Neural crest cell (in vitro differentiated cells): ENCODE results near the gene PHOX2B. TPM values are rescaled to one million over a fixed set of nuclear protein-coding genes. Genes with fewer than 3 reads are reported as not detected.

Source experiments
- DNase-seq: peaks from one replicate; pipeline ENCODE4 v3.0.0; 2021; ENCODE audit warnings: low read depth, mixed read lengths, low spot score
- H3K27ac Mint-ChIP-seq: one replicate; pipeline ENCODE4 v1.8.0; 2021; ENCODE audit warnings: mild to moderate bottlenecking, mixed read lengths; ENCODE audit not compliant: unreplicated experiment
- H3K27me3 Mint-ChIP-seq: 2 replicates; pipeline ENCODE4 v1.8.0; 2021; ENCODE audit warnings: low read depth, mild to moderate bottlenecking, mixed read lengths
- H3K36me3 Mint-ChIP-seq: 2 replicates; pipeline ENCODE4 v1.8.0; 2021; ENCODE audit warnings: low read depth, mild to moderate bottlenecking, mixed read lengths
- H3K4me1 Mint-ChIP-seq: 2 replicates; pipeline ENCODE4 v1.8.0; 2021; ENCODE audit warnings: mixed read lengths
- H3K4me3 Mint-ChIP-seq: one replicate; pipeline ENCODE4 v1.8.0; 2021; ENCODE audit warnings: mild to moderate bottlenecking, mixed read lengths
- H3K9me3 Mint-ChIP-seq: 2 replicates; pipeline ENCODE4 v1.8.0; 2021; ENCODE audit warnings: mixed read lengths
- total RNA-seq: library from RNA; stranded (reverse); gene quantifications from 2 replicates; pipeline ENCODE4 v1.2.1, GENCODE V29; 2021
- TF ChIP-seq, protein P1 (sequence below): fragments of 200-600 bp; sonication (generic); conservative IDR thresholded peaks from 2 replicates; pipeline ENCODE4 v1.5.0; 2021; ENCODE audit warnings: antibody characterized with exemption, mild to moderate bottlenecking

The PHOX2B gene
- total RNA-seq, 1 donor from 2014 or later = 28.4 TPM

DNA sequence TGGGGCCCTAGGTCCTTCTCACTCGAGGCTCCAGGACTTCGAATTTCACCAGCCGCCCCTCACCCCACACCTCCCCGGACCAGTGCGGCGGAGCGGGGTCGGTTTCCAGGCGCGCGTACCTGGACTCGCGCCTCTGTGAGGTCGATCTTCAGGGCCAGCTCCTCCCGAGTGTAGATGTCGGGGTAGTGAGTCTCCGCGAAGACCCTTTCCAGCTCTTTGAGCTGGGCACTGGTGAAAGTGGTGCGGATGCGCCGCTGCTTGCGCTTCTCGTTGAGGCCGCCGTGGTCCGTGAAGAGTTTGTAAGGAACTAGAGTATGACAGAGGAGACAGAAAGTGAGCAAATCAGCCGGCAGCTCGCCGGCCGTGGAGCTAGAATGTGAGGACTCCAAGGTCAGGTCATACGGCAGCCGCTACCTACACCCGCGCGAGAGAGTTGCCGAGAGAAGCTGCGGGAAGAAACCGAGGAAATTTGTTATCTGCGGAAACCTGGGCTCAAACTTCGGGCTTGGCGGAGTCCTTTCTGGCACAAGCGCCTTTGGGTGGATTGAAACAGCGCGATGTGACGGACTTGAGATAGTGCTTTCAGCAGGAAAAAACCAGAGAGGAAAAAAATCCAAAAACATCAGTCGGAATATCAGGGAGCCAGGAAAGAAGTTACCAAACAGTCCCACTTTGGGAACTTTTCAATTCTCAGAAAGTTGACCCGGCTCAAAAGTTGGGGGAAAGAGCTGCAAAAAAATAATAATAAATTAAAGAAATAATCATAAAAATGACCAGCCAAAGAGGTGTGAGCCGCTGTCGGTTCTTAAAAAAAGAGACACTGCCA lies 1.1 kb downstream of the PHOX2B start:
- no peaks in the 10 kb centered on the region for H3K9me3 Mint-ChIP-seq
- DNase-seq = no peak
- TF ChIP-seq, protein P1, sequence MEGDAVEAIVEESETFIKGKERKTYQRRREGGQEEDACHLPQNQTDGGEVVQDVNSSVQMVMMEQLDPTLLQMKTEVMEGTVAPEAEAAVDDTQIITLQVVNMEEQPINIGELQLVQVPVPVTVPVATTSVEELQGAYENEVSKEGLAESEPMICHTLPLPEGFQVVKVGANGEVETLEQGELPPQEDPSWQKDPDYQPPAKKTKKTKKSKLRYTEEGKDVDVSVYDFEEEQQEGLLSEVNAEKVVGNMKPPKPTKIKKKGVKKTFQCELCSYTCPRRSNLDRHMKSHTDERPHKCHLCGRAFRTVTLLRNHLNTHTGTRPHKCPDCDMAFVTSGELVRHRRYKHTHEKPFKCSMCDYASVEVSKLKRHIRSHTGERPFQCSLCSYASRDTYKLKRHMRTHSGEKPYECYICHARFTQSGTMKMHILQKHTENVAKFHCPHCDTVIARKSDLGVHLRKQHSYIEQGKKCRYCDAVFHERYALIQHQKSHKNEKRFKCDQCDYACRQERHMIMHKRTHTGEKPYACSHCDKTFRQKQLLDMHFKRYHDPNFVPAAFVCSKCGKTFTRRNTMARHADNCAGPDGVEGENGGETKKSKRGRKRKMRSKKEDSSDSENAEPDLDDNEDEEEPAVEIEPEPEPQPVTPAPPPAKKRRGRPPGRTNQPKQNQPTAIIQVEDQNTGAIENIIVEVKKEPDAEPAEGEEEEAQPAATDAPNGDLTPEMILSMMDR = no peak
- peak overlapping the region; percentile 84 for H3K4me3 Mint-ChIP-seq
- peaks cover 14% of the 10 kb centered on the region for H3K36me3 Mint-ChIP-seq
- peaks cover 43% of the 10 kb centered on the region for H3K4me1 Mint-ChIP-seq
- peaks cover 96% of the 10 kb centered on the region for H3K27me3 Mint-ChIP-seq
- H3K27ac Mint-ChIP-seq = no peak overlapping the region

DNA sequence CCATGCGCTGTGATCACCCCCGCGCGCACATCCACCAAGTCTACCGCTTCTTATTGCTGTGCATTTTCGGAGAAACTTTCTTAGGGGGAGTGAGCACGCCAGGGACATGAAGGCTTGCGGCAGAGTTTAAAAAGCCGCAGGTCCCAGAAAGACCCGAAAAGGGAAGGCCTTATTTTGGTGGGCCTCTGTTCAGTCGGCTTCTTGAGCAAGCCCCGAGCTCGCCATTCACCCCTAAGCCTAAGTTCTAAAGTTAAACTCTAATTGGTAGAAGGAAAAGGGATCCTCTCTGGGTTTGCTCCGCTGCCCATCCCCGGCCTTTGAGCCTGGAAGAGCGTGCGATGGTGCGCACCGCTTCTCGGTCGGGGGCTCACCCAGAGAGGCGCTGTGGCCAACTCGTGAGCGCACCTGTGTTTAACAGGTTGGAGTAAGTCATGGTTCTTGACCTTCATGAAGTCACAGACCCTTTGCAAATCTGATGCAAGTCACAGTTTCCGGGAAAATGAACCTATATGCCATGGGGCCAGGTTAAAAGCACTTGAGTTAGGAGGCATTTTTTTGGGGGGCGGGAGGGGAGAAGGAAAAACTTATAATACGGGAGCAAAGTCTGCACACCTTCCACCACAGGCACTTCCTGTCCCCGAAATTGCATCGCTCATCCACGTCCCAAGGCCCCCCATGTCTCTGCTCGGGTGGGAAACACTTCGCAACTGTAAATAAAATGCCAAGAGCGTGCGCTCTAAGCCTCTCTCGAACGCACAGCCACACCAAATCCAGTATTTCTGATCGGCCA lies 1.9 kb downstream of the PHOX2B start:
- Mint-ChIP-seq H3K9me3 (no peaks in the 10 kb centered on the region), H3K4me1 (peaks cover 36% of the 10 kb centered on the region), H3K27ac (peak overlapping the region; percentile 65), H3K27me3 (peaks cover 95% of the 10 kb centered on the region), H3K36me3 (peaks cover 14% of the 10 kb centered on the region), H3K4me3 (peak overlapping the region; percentile 84)
- no peak for DNase-seq
- TF ChIP-seq, protein P1 = no peak

DNA sequence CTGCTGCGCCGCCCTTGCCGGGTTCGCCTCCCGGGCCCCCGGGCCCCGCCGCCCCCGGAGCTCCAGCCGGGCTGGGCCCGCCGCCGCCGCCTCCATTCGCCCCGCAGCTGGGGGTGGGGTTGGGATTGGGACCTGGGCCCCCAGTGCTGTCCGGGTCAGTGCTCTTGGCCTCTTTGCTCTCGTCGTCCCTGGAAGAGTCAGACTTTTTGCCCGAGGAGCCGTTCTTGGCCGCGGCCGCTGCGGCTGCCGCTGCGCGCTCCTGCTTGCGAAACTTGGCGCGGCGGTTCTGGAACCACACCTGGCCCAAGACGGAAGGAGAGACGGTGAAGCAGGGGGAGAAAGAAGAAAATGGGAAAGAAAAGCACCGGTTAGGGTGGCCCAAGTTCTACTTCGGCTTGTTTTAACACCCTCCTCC lies 2.5 kb downstream of the PHOX2B start:
- H3K4me1 Mint-ChIP-seq = peaks cover 36% of the 10 kb centered on the region
- peaks cover 96% of the 10 kb centered on the region for H3K27me3 Mint-ChIP-seq
- H3K27ac Mint-ChIP-seq = no peak overlapping the region
- TF ChIP-seq, protein P1 = no peak
- H3K36me3 Mint-ChIP-seq = peaks cover 14% of the 10 kb centered on the region
- H3K9me3 Mint-ChIP-seq = no peaks in the 10 kb centered on the region
- DNase-seq = no peak
- H3K4me3 Mint-ChIP-seq = peak overlapping the region; percentile 84

DNA sequence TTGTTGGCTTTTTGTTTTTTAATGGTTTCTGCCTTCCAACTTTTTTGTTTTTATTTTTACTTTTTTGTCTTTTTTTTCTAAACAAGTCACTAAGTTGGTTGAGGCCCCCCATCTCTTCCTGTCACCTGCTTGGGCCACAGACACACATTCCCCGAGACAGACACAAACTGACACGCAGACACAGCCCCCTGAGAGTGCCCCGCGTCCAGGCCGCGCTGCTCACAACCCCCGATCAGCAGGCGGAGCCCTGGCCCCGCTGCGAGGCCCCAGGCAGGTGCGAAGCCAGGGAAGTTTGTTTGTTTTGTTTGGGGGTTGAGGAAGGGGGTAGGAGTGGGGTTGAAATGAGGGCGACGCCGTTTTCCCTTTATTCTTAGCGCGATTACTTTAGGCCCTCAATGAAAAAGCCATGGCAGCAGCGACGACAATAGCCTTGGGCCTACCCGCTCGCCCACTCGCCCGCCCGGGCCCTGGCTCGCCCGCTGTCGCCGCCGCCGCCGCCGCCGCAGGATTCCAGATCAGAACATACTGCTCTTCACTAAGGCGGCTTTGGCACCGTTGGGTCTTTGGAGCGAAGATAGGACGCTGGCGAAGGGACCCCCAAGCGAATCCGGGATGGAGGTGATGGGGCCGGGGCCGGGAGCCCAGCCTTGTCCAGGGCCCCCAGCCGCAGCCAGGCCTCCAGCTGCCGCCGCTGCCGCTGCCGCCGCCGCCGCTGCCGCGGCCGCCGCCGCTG lies 3.1 kb downstream of the PHOX2B start:
- H3K27me3 Mint-ChIP-seq = peaks cover 96% of the 10 kb centered on the region
- peaks cover 32% of the 10 kb centered on the region for H3K4me1 Mint-ChIP-seq
- no peaks in the 10 kb centered on the region for H3K9me3 Mint-ChIP-seq
- H3K4me3 Mint-ChIP-seq = peak overlapping the region; percentile 70
- no peak for DNase-seq
- TF ChIP-seq, protein P1 = no peak
- H3K36me3 Mint-ChIP-seq = peaks cover 14% of the 10 kb centered on the region
- H3K27ac Mint-ChIP-seq = no peak overlapping the region

DNA sequence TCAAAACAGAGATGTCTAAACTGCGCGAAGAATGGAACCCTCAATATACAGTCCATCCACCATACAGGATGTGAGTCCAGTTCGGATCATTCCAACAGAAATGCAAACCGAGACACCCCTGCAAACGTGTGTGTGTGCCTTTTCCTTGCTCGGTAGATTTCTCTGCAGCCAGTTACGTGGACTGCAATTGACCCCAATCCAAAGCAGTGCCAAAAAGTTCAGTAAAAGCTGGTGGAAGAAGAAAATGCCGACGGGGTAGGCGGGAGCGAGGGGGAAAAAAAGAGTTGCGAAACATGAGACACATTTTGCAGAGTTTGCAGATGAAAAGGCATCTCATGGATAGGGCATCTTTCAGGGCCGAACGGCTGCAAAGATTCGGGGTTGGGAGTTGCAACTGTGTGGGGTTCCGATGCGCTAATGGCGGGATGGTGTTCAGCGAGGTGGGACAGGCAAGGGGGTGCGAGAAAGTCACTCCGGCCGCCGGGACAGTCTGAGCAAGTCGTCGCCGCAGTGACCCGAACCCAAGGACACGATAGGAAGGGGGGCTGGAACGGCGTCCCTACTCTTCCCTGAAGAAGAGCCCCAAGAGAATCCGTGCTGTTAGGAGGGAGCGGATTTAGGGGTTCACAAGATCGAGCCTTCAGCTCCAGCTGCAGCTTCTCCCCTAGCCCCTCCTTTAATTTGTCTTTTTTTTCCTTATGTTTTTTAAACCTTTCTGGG lies 3.8 kb downstream of the PHOX2B start:
- Mint-ChIP-seq H3K4me3 (peak overlapping the region; percentile 70), H3K9me3 (no peaks in the 10 kb centered on the region), H3K36me3 (peaks cover 14% of the 10 kb centered on the region), H3K4me1 (peaks cover 27% of the 10 kb centered on the region), H3K27ac (no peak overlapping the region), H3K27me3 (peaks cover 96% of the 10 kb centered on the region)
- TF ChIP-seq, protein P1 = no peak
- DNase-seq = no peak
